AG09319 (cell line): ENCODE measurements around the gene GLI3.

Experiments
- DNase-seq: peaks from one replicate; pipeline ENCODE4 v3.0.0-alpha.2; 2010; ENCODE audit warnings: low read depth; ENCODE audit errors: extremely low read depth
- CTCF ChIP-seq: IDR thresholded peaks from 2 replicates; pipeline ENCODE4 v1.5.1; 2011; ENCODE audit warnings: low read depth, mild to moderate bottlenecking, inconsistent platforms, low read length, moderate library complexity

Gene GLI3

GRCh38 chr7:41977661-41978060 is 259.3 kb downstream of the GLI3 start:
- DNase-seq: no peak
- no peak for TF ChIP-seq CTCF

- TF ChIP-seq CTCF: peak; percentile 82
- DNase-seq: no peak
Observed at GRCh38 chr7:41977151-41977651, 259.8 kb downstream of the GLI3 start.

- no peak for DNase-seq
- no peak for TF ChIP-seq CTCF
Observed at GRCh38 chr7:41976411-41976810, 260.6 kb downstream of the GLI3 start.

- TF ChIP-seq CTCF: no peak
- DNase-seq: no peak
Observed at GRCh38 chr7:41975849-41976248, 261.2 kb downstream of the GLI3 start.

GRCh38 chr7:41974870-41975557 is 262.0 kb downstream of the GLI3 start:
- DNase-seq: no peak
- no peak for TF ChIP-seq CTCF

GRCh38 chr7:41973202-41973730 is 263.7 kb downstream of the GLI3 start:
- no peak for DNase-seq
- TF ChIP-seq CTCF: no peak

GRCh38 chr7:41972776-41973175 is 264.2 kb downstream of the GLI3 start:
- DNase-seq: no peak
- TF ChIP-seq CTCF: no peak
